Measurements from ENCODE around the gene CDON.

- TF ChIP-seq, protein P1, sequence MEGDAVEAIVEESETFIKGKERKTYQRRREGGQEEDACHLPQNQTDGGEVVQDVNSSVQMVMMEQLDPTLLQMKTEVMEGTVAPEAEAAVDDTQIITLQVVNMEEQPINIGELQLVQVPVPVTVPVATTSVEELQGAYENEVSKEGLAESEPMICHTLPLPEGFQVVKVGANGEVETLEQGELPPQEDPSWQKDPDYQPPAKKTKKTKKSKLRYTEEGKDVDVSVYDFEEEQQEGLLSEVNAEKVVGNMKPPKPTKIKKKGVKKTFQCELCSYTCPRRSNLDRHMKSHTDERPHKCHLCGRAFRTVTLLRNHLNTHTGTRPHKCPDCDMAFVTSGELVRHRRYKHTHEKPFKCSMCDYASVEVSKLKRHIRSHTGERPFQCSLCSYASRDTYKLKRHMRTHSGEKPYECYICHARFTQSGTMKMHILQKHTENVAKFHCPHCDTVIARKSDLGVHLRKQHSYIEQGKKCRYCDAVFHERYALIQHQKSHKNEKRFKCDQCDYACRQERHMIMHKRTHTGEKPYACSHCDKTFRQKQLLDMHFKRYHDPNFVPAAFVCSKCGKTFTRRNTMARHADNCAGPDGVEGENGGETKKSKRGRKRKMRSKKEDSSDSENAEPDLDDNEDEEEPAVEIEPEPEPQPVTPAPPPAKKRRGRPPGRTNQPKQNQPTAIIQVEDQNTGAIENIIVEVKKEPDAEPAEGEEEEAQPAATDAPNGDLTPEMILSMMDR (conservative IDR thresholded peaks at IDR 0.05; ENCODE audit: low read length), result no peak
- TF ChIP-seq EZH2phosphoT487 (IDR thresholded peaks at IDR 0.05; ENCODE audit: borderline replicate concordance), result no peak
Measured at GRCh38 chr11:125939081-125939521, 123.6 kb downstream of the CDON start.
